Neural crest cell (in vitro differentiated cells): ENCODE results near the gene INTS11. TPM values are rescaled to one million over a fixed set of nuclear protein-coding genes. Genes with fewer than 3 reads are reported as not detected.
A peak's percentile ranks its signal among the peaks of the same experiment; 100 is the strongest.

Experiments
- DNase-seq: peaks from one replicate; pipeline ENCODE4 v3.0.0; 2021; ENCODE audit warnings: low read depth, mixed read lengths, low spot score
- H3K27ac Mint-ChIP-seq: one replicate; pipeline ENCODE4 v1.8.0; 2021; ENCODE audit warnings: mild to moderate bottlenecking, mixed read lengths; ENCODE audit not compliant: unreplicated experiment
- H3K27me3 Mint-ChIP-seq: 2 replicates; pipeline ENCODE4 v1.8.0; 2021; ENCODE audit warnings: low read depth, mild to moderate bottlenecking, mixed read lengths
- H3K36me3 Mint-ChIP-seq: 2 replicates; pipeline ENCODE4 v1.8.0; 2021; ENCODE audit warnings: low read depth, mild to moderate bottlenecking, mixed read lengths
- H3K4me1 Mint-ChIP-seq: 2 replicates; pipeline ENCODE4 v1.8.0; 2021; ENCODE audit warnings: mixed read lengths
- H3K4me3 Mint-ChIP-seq: one replicate; pipeline ENCODE4 v1.8.0; 2021; ENCODE audit warnings: mild to moderate bottlenecking, mixed read lengths
- H3K9me3 Mint-ChIP-seq: 2 replicates; pipeline ENCODE4 v1.8.0; 2021; ENCODE audit warnings: mixed read lengths
- CTCF ChIP-seq: fragments of 200-600 bp; sonication (generic); conservative IDR thresholded peaks from 2 replicates; pipeline ENCODE4 v1.5.0; 2021; ENCODE audit warnings: antibody characterized with exemption, mild to moderate bottlenecking
- total RNA-seq: library from RNA; stranded (reverse); gene quantifications from 2 replicates; pipeline ENCODE4 v1.2.1, GENCODE V29; 2021

Gene INTS11
- total RNA-seq, 1 donor from 2014 or later: 160 TPM

- no peak for TF ChIP-seq CTCF
- no peaks in the 10 kb centered on the region for H3K36me3 Mint-ChIP-seq
- no peaks in the 10 kb centered on the region for H3K4me1 Mint-ChIP-seq
- H3K27ac Mint-ChIP-seq: no peak overlapping the region
- peak; percentile 3 for DNase-seq
- H3K4me3 Mint-ChIP-seq: no peak overlapping the region
- peaks cover 2% of the 10 kb centered on the region for H3K27me3 Mint-ChIP-seq
- no peaks in the 10 kb centered on the region for H3K9me3 Mint-ChIP-seq
These were observed 37.0 kb downstream of the INTS11 start for GRCh38 chr1:1287288-1288110.

- Mint-ChIP-seq H3K9me3 (no peaks in the 10 kb centered on the region), H3K4me3 (no peak overlapping the region), H3K36me3 (no peaks in the 10 kb centered on the region), H3K27me3 (peaks cover 2% of the 10 kb centered on the region), H3K27ac (no peak overlapping the region), H3K4me1 (no peaks in the 10 kb centered on the region)
- no peak for DNase-seq
- no peak for TF ChIP-seq CTCF
These were observed 37.9 kb downstream of the INTS11 start for GRCh38 chr1:1286313-1287261.

- Mint-ChIP-seq H3K4me1 (no peaks in the 10 kb centered on the region), H3K27ac (no peak overlapping the region), H3K27me3 (peaks cover 2% of the 10 kb centered on the region), H3K9me3 (no peaks in the 10 kb centered on the region), H3K4me3 (no peak overlapping the region), H3K36me3 (no peaks in the 10 kb centered on the region)
- no peak for DNase-seq
- TF ChIP-seq CTCF: no peak
These were observed 38.7 kb downstream of the INTS11 start for GRCh38 chr1:1285611-1286311.

- TF ChIP-seq CTCF: no peak
- H3K4me1 Mint-ChIP-seq: no peaks in the 10 kb centered on the region
- H3K9me3 Mint-ChIP-seq: no peaks in the 10 kb centered on the region
- H3K36me3 Mint-ChIP-seq: no peaks in the 10 kb centered on the region
- no peak overlapping the region for H3K27ac Mint-ChIP-seq
- no peak overlapping the region for H3K4me3 Mint-ChIP-seq
- peaks cover under 1% of the 10 kb centered on the region for H3K27me3 Mint-ChIP-seq
- DNase-seq: no peak
These were observed 39.3 kb downstream of the INTS11 start for GRCh38 chr1:1285102-1285571.
